NCI-H524 (cell line): ENCODE results near the gene XRCC5.

Source experiments
- DNase-seq, 2 experiments: peaks; one replicate each; lab custom pipeline; 2025; lab: John Stamatoyannopoulos, UW

Gene XRCC5

DNA sequence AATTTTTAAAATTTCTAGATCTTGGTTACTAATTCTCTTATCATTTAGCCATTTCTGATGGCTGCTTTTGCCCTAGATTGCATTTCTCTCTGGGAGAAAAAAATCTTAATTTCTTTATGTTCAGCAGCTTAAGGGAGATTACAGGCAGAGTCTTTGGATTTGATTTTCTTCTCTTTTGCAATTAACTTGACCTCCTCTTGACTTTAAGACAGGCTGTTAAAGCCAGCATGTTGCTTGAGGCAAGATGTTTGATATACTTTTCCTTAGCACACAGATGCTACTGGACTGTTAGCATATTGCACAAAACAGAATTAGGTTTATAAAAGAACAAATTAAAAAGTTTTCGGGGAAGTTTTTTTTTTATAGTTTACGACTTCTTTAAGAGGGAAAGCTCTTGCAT, 50.0 kb downstream of the XRCC5 start:
- DNase-seq = no peak

GRCh38 chr2:216159646-216160045, 50.5 kb downstream of the XRCC5 start:
- DNase-seq = no peak

DNA sequence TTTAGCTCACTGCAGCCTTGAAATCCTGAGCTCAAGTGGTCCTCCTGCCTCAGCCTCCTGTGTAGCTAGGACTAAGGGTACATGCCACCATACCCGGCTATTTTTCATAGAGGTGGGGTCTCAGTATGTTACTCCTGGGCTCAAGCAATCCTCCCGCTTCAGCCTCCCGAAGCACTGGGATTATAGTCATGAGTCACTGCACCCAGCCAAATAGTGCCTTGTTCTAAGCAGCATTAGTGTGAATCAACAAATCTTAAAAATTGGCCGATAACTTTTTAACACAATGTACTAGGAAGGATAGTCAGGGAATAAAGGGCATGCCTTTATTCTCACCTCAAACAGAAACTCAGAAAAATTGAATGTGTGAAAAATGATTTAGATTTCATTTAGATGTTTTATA, 51.6 kb downstream of the XRCC5 start:
- DNase-seq = no peak

GRCh38 chr2:216161967-216162366, 52.8 kb downstream of the XRCC5 start:
- no peak for DNase-seq

DNA sequence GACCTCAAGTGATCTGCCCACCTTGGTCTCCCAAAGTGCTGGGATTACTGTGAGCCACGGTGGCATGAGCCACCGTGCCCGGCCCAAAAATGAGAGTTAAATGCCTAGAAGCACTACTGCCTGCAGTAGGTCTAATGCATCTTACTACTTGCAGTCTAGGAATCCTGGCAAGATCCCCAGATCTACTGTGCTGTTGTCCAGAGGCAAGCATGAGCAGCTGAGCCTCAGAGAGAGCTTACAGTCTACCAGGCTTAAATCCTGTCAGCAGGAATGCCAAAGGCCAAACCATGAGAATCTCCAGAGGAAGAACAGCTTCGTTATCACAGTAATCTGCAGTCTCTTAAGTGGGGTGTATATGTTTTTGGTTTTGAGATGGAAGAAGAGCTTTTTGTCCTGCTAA, 54.4 kb downstream of the XRCC5 start:
- no peak for DNase-seq

- DNase-seq = no peak
Observed at GRCh38 chr2:216164087-216164486, 54.9 kb downstream of the XRCC5 start.

GRCh38 chr2:216164576-216164975, 55.4 kb downstream of the XRCC5 start:
- no peak for DNase-seq

DNA sequence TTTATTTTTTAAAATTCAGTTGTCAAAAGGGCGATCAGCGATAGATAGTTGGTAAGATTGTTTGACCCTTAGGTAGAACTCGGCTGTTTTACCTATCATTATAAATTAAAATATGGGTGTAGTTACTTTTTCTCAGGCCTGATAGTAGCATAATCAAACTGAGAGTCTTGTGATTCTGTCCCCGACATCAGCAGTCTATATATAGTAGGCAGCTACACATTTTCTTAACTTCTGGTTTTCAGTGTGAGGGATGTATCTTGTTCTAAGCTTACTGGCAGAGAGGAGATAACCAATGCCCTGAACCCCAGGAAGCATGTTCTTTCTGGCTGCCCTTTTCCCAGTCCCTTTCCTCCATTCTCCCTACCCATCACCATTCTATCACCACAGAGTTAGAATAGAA, 56.6 kb downstream of the XRCC5 start:
- no peak for DNase-seq

DNA sequence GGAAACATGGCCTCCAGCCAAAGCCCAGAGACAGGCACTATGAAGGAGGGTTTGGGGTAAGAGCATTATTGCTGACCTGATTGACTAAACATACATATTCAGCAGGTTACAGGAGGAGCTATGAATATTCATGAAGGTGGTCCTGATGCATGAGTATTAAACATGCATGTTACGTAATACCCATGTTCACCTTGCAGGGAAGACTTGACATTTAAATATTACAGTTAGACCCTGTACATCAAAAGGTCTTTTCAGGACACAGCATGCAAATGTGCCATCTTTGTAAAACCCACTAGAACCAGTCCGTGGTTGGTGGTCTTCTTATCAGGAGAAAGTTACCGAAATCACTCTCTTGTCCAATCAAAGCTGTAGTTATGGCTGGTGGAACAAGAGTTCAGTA, 59.9 kb downstream of the XRCC5 start:
- no peak for DNase-seq

DNA sequence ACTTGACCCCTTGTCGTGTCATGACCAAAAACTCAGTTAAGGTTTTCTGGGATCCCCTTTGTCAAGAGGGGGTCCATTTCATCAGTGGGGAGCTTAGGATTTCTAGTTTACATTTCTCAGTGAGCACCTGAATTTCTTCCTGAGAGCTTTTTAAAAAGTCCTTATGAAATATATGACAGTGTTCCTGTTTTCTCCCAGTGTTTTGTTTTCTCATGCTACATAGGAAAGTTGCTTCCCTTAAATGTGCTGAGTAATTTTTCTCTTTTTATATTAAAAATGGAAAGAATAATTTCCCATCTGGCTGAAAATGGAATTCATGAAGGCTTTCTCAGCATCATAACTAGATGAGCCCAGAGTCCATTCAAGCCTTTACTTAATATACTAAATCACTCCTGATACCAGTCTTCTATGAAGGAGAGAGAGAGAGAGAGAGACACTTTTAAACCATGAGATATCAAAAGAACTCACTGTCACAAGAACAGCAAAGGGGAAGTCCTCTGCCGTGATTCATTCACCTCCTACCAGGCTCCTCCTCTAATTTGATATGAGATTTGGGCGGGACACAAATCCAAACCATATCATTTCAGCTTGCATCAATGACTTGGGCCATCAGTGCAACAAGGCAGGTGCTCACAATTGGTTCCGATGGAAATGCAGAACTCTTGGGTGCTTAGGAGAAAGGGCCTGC, 61.1 kb downstream of the XRCC5 start:
- no peak for DNase-seq

DNA sequence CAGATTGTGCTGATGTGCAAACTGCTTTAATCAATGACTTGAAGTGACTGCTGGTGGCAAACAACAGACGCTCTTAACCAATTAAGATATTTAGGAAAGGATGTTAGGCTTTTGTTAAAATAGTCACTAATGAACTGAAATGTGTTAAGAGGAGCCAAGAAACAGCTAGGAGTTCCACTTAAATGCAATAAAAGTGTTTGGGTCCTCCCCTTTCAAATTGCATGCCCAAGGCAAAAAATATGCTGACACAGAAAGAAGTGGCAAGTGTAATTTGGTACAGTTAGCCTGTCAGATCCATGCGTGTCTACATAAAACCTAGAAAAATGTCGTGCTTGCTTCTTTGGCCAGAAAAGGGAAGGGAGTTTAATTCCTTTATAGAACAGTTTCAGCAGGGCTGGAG, 61.9 kb downstream of the XRCC5 start:
- no peak for DNase-seq

DNA sequence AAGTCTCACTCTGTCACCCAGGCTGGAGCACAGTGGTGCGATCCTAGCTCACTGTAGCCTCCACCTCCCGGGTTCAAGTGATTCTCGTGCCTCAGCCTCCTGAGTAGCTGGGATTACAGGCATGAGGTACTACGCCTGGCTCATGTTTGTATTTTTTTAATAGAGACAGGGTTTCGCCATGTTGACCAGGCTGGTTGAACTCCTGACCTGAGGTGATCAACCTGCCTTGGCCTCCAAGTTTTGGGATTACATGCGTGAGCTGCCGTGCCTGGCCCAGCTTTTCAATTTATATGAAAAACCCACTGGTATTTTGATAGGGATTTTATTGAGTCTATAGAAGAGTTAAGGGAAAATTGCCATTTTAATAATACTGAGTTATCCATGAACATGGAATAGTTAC, 63.3 kb downstream of the XRCC5 start:
- no peak for DNase-seq

GRCh38 chr2:216179015-216179414, 69.9 kb downstream of the XRCC5 start:
- no peak for DNase-seq

GRCh38 chr2:216181351-216181750, 72.2 kb downstream of the XRCC5 start:
- peak in 1 of 2 experiments; percentile 34 for DNase-seq

DNA sequence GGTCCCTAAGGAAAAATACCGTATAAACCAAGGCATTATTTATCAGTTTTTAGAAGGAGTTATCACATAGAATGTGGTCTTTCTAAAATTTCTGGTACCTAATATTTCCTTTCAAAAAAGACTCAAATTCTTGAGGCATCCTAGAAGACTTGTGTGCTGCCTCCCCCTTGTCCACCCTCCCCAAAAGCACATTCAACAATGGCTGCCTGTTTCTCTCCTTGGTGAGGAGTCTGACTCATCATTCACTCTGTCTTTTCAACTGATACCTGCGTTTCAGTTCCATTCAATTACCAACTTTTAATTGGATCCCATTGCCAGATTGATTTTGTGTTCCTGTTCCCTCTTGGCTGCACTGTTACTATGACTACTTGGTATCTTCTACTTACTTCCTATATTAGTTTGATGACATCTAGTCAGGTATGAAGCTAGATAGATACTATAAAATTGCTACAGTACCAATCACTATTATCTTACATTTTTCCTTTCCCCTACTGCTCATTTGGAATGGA, 72.9 kb downstream of the XRCC5 start:
- no peak for DNase-seq

- DNase-seq = no peak
Observed at GRCh38 chr2:216183462-216183861, 74.3 kb downstream of the XRCC5 start.

DNA sequence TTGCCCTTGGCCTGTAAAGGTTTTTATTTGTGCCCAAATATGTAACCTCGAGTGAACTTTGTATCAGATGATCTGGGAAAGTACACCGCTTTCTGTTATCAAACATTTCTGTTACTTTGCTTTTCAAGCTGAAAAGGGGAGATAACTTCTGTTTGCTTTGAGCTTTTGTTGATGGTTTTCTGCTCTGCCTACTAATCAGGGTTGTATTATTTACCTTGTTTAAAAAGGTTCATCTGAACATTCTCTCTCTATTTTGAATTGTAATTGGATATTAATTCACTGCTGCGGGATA, 79.4 kb downstream of the XRCC5 start:
- no peak for DNase-seq

DNA sequence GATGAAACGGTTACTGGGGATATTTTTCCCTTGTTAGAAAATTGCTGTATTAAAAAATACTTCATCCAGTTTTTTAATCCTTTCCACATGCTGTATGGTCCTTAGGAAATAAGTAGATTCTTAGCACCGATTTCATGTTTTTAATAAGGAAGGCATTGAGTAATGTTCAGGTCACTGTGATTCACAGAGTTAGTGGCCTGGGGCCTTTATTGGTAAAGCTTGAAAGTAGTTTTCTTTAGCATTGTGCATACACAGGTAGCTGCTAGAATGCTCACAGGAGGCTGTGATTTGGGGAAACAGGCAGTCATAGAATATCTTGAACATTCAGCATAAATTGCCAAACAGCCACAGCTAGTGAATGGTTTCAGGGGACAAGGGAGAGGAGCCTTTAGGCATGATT, 79.8 kb downstream of the XRCC5 start:
- peak in 1 of 2 experiments; percentile 6 for DNase-seq

DNA sequence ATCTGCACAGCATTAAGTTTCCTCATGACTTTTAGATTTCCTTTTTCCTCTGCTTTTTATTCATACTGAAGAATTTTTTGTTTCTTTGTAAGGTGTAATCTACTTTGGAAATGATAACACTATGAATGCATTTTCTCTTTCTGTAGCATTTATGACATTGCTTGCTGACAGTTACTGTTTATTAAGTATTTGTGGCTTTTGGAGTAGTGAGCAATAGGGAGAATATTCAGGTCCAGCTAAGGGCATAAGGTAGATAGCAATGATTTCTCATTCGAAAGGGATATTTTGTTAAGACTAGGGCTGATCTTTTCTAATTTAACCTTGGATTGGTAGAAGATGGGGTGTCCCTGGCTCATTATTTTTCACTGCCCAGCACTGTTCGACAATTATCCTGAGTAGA, 80.3 kb downstream of the XRCC5 start:
- no peak for DNase-seq

DNA sequence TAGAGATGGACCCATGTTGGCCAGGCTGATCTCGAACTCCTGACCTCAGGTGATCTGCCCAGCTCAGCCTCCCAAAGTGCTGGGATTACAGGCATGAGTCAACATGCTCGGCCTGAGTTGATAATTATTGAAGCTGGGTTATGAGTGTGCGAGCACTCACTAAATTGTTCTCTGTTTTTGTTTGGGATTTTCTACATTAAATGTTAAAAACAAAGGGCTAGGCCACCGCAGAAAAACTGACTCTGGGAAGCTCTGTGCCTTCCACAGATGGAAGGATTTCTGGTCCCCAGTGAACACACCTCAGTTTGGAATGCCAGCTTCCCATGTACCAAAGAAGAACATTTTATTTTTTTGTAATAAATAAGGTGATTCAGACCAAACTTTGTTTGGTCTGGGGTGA, 83.0 kb downstream of the XRCC5 start:
- no peak for DNase-seq

DNA sequence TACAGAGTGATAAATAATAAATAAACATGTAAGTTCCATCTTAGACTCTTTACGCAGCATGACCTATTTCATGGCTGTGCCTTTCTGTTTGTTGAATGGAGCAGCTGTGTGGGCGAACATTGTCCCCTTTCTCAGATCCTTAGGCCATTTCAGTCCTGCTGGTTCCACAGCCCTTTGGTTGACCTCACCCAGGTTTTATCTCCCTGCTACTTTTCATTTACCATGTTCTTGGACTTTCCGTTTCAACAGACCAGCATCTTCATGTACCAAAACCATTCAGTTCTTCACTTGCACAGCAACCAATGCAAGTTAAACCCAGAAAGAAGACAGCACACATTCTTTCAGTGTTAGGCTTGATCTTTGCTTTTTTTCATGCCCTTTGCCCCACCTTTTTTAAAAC, 83.8 kb downstream of the XRCC5 start:
- DNase-seq = no peak

DNA sequence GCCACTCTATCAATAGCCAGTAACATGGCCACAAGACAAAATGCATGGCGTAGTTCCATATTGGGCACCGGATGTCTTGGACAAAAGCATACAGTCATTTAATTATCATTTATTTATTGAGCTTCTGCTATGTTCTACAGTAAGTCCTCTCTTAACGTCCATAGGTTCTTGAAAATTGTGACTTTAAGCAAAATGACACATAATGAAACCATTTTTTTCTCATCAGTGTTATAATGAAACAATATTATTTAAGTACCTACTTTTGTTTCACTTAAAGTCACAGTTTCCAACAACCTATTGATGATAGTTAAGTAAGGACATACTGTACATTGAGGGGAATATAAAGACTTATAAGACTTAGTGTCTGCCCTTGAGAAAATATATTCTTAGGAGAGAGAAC, 84.9 kb downstream of the XRCC5 start:
- DNase-seq = no peak

DNA sequence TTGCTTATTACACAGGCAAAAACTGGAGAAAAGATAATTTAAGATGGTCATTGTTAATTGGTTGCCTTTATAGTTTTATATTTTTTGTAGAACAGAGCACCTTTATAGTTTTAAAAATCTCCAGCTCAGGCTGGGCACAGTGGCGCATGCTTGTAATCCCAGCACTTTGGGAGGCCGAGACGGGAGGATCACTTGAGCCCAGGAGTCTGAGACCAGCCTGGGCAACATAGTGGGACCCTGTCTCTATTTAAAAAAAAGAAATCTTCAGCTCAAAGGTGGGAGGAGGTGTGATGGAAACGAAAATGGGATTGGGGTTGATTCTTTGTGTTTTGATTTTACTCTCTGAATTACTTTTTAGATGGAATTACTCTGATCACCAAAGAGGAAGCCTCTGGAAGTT, 85.4 kb downstream of the XRCC5 start:
- no peak for DNase-seq

DNA sequence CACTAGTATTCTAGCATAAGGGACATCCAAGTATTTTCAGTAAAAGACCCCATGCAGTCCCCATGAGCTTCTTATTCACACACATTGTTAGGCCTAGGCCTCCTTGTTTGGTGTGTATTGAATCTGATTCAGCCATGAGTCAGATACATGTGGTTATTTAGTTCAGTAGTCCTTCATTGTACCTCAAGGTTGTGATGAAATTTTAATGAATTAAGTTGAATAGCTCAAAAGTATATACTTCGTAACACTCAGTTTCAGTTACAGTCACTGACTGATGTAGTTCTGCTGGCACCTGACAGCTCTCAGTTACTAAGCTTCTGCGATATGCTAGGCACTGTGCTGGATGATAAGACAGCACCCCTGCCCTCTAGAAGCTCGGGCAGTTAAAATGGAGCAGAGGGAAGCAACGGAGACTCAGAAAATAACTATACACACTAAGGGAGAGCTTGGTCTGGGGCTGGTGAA, 86.4 kb downstream of the XRCC5 start:
- no peak for DNase-seq
